NCI-H524 (cell line): ENCODE measurements around the gene HOXB4.

Source experiments
- DNase-seq, 2 experiments: peaks; one replicate each; lab custom pipeline; 2025; lab: John Stamatoyannopoulos, UW

HOXB4 gene

DNA sequence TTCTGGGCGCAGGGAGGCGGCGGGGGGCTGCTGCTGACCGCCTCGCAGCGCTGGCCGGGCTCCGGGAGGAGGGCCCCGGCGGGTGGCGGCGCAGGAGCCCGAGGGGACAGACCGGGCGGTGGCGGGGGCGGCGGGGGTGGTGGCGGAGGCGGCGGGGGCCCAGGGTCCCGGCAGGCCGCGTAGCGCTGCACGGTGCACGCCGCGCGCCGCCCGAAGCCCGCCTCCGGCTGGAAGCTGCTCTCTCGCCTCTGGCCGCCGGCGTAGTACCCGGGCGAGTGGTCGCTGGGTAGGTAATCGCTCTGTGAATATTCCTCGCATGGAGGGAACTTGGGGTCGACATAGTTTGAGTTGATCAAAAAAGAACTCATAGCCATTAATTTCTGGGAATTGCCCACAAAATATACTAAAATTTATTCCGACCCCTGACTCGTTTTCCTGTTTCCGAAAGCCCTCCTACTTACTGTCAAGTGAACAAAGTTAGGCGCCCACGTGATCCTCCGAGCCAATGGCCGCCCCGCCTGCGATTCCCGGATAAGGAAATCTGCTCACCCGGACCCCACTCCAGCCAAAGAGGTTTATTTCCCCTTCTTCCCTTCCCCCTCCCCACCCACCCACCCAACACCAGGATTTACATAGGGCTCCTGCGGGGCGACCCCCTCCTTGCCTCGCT, at the start of gene HOXB4:
Gene HOXB4, minus strand, starts transcription at position 405 of the 670 bp plus-strand sequence. Its CDS starts 31 bp downstream, at position 374.
- peak in 1 of 2 experiments; percentile 51 for DNase-seq

DNA sequence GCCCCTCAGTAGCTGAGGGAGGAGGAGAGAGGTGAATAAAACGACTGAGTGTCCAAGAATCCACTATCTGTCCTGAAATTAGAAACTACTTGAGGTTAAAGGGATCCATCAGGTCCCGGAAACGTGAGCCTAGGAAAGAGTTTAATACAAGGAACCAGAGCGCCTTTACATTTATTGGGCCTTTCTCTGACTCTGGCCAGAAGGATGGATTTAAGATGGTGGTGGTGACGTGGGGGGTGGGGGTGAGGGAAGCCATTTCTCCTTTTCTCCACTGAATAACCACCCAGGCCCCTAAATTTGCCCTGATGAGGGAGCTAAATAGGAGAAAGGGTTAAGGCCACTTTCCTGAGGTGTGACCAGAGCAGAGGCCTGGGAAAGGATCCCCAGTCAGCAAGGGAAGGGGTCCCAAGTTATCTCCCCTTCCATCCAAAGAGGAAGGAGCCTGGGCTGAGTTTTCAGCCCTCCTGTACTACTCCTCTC, 49.0 kb upstream of the HOXB4 start:
- no peak for DNase-seq

DNA sequence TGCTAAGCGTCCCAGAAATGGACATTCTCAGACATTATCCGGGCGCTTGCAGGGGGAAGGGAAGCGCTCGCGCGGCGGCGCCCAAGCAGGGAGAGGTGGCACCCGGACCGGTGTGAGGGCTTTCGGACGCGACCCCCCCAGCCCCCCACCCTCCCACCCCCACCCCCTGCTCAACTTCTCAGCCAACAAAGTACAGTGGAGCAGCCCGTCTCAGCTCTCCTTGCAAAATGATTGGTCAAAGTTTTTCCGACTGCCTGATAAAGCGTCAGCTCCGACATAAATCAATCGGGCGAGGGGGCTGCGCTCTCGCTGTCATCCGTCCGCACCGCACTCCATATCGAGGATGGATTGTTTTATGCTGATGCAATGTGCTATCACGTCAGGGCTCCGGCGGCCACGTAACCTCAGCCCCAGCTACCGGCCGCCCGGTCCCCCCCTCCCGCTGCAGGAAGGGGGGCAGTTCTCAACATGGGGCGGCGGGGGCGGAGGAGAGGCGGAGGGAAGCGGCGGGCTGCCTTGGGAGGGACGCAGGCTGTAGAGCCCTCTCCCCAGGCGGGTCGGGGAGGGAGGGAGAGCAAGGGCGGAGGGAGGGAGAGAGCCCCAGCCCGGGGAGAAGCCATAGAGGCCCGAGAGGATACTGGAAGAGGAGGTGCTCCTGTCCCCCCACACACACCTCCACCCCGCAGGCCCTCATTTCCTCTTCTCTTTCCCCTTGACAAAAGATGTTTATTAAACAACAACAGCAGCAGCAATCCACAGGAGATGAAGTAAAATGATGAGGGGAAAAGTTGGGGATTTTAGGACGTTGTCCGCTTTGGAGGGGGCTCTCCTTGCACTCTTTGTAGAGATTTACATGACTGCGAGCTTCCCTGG, 48.3 kb upstream of the HOXB4 start, which contains the start of gene HOXB9:
Gene HOXB9, minus strand, starts transcription at position 114 of the 873 bp plus-strand sequence. Its CDS starts 89 bp downstream, at position 25.
- peak in 1 of 2 experiments; percentile 25 for DNase-seq

- peak in 1 of 2 experiments; percentile 28 for DNase-seq
These were observed 47.5 kb upstream of the HOXB4 start for GRCh38 chr17:48625495-48626244.

DNA sequence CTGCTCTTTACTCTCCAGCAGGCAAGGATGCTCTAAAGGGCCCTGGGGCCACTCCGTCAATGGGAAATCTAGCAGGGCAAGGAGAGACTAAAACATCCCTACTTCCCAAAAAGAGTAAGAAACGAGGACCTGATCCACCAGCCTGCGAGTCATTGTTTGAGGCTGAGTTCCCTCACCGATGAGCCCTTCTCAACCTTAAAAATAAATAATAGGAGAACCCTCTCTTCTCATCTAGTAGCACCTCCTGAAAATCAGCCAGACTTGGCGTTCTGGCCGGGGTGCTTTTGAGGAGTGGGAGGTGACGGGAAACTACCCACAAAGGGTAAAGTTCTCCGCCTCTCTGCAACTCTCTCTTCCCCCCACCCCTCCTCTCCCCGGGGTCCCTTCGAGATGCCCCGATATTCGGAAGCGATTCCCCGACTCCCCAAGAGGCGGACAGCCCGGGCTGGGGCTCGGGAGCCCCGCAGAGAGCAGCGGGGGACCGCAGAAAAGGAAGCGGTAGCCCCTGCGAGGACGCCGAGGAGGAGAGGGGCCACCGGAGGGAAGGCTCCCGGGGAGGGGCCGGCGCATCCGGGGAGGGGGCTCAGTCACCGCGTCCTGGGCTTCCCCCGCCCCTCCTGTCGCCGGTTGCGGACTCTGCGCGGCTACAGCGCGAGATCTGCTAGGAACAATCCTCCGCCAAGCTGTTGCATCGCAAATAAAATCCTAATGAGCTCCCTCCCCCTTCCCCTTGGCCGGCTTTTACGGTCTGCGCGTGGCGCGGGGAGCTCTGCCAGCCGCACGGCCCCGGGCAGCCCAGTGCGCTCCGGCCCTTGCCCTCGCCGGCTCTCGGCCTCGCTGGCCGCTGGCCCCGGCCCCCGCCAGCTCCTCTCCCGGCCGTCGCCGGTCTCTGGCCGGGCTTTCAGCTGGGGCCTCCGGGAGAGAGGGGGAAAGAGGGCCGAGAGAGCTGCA, 46.7 kb upstream of the HOXB4 start:
- peak; percentile 27 to 69 for DNase-seq

GRCh38 chr17:48624118-48624517, 46.0 kb upstream of the HOXB4 start:
- no peak for DNase-seq

- DNase-seq, result no peak
These were observed 45.4 kb upstream of the HOXB4 start for GRCh38 chr17:48623583-48623982.

- DNase-seq, result no peak
These were observed 44.7 kb upstream of the HOXB4 start for GRCh38 chr17:48622857-48623256.

DNA sequence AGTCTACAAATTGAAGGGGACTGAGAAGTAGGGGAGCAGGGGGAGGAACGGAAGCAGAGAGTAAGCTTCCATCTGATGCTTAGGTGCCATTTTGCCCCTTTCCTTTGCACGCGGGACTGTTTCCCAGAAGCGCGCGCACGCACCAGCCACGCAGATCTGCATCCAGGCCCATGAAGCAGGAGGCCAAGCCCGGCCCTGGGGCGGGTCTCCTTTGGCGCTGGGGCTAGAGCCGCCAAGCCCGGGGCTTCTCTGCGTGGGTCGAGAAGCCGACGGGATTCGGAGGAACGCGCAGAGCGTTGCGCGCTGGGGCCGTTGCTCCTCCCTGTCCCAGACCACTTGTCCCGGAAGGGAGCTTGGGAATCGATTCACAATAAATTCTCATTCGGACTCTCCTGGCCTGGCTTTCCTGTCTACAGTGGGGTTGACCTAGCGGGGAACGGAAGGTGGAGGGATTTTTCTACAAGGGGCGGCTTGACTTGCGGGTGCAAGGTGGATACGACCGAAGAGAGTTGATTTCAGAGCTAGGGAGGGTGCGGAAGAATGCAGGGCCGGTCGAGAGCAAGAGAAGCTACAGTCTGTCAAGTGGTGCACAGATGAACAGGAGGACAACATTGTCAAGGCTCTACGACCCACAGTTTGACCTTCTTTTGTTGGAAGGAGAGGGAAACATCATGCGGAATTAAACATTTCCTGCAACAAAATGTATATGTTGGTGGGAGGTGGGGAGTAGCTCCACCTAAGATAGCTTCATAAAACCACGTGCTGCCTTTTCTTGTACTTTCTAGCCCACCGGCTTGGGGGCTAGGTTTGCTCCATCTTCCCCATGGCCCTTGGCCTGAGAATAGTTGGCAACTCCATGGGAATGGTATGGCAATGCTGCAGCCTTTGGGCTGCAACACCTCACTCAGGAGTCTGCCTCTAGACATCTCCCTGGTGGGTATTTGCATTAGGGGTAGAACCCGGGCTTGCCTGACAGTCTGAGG, 43.6 kb upstream of the HOXB4 start:
- DNase-seq, result no peak

GRCh38 chr17:48620461-48621139, 42.5 kb upstream of the HOXB4 start:
- DNase-seq, result no peak

- no peak for DNase-seq
These were observed 41.8 kb upstream of the HOXB4 start for GRCh38 chr17:48619826-48620449.

DNA sequence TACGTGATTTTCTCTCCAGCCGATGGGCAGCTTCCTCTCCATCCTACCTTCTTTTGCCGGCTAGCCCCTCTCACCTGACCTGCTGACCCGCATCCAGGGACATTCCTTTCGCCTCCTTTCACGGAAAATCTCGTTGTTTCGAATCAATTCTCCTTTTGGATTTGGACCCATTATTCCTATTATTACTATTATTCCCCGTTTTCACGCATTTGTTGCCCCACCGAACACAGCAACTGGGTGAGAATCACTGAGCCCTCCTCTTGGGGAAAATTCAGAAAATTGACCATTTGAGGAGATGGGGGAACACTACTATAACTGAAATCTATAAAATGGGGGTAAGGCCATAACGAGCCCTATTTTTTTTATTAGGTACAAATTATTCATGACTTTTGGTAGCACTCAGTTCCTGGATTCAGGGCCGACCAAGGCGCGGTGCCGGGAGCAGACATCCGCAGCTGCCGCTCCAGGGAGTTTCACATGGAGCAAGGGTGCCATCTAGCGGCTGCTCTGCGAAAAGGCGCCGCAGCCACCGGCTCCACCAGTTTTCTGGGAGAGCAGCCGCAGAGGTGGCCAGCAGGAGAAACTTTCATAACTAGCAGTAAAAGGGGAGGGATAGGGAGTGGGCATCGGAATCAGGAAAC, 40.2 kb upstream of the HOXB4 start:
- peak; percentile 50 to 86 for DNase-seq

GRCh38 chr17:48617471-48618255, 39.5 kb upstream of the HOXB4 start:
- DNase-seq, result no peak

DNA sequence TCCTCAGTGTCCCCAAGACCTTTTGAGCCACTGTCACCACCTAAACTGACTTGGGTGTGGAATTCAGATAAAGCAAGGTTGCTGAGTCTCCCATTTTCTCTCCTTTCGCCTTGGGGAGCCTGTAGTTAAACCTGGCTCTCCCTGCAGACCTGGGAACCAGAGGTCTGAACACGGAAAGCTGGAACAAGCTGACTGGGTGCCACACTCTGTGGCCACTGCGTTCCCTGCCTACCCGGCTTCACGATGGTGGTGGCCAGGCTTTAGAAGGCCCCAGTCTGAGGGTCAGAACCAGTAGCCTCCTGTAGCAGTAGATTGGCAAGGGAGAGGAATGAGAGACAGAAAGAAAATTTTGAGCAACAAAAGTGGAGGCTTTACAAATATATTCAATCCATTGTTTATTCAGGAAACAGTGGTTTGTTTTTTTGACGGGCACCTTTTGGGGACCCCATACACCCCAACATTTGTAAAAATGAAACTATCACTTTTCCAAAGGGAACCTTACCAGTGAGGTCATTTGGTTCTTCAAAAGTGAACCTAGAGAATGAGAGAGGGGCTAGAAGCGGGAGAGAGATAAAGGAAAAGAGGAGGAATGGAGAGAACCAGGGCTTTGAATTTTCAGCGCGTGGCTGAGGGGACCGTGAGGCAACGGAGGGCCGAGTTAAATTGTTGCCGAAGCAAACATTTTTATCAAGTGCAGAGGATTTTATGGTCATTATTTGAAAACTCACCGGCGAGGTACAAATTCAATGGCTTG, 38.7 kb upstream of the HOXB4 start:
- no peak for DNase-seq

DNA sequence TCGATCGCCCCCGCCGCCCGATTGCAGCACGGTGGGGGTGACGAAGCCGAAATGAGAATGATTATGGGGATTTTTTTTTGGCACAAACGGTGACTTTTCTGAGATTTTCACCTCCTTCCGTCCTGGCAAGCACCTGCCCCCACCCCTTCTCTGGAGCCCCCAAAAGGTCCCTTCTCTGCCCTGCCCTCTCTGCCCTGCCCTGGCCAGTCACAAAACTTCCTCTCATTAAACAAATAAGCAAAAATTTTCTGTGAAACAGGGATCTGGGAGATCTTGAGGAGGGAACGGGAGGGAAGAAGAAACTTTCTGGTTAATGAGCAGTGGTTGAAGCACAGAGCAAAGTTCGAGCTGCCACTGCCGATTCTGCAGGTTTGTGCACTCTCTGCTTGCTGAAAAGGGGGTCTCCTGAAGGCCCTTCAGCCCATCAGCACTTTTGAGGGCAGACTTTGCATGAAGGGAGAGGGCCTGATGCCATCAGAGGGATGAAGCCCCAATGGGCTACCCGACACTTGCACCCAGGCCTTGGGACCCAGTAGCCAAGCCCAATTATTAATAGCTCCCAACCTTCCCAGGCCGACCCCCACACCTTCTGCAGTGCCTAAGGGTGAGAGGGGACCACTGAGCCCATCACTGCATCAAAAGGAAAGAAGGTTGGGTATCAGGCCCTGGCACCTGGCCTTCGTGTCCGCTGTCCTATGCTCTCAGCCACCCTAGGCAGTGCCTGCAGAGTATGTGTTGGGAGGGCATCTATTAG, 38.0 kb upstream of the HOXB4 start:
- DNase-seq, result no peak
